T47D (cell line): ENCODE measurements around the gene PALMD.

Experiments
- DNase-seq, 2 experiments: peaks; one replicate each; pipeline versions ENCODE4 v3.0.0 to v3.0.0-alpha.2; 2011 to 2012; ENCODE audit warnings: low read depth in 1 of 2, low spot score in 1 of 2
- JUND ChIP-seq: IDR thresholded peaks from 2 replicates; pipeline ENCODE4 v1.6.1; 2012; ENCODE audit warnings: low read depth
- in situ Hi-C: cut with HindIII; loops from 2 replicates; pipeline ENCODE4 v1.10.0; 2016; ENCODE audit warnings: low sequenced_read_pairs, low pct_unique_long_range_greater_than_20kb

PALMD gene

GRCh38 chr1:99645699-99646531 lies at the start of gene PALMD:
Gene PALMD, plus strand, starts transcription at chr1:99646113. Its CDS starts 205 bp downstream, at chr1:99646318.
- DNase-seq, result peak; percentile 7 to 83
- no peak for TF ChIP-seq JUND

GRCh38 chr1:99598738-99599411 lies 47.0 kb upstream of the PALMD start:
- no peak for DNase-seq
- in situ Hi-C loops, result no loop called here
- no peak for TF ChIP-seq JUND

More at GRCh38 chr1:99645699-99646531, at the start of gene PALMD:
- in situ Hi-C loops, result no loop called here

GRCh38 chr1:99599678-99600175 lies 46.2 kb upstream of the PALMD start:
- TF ChIP-seq JUND, result no peak
- in situ Hi-C loops, result no loop called here
- no peak for DNase-seq

- in situ Hi-C loops, result no loop called here
- TF ChIP-seq JUND, result no peak
- DNase-seq, result no peak
These were observed 45.1 kb upstream of the PALMD start for GRCh38 chr1:99600782-99601181.

GRCh38 chr1:99601208-99601607 lies 44.7 kb upstream of the PALMD start:
- in situ Hi-C loops, result no loop called here
- DNase-seq, result no peak
- no peak for TF ChIP-seq JUND

- no peak for TF ChIP-seq JUND
- no peak for DNase-seq
- in situ Hi-C loops, result no loop called here
These were observed 44.1 kb upstream of the PALMD start for GRCh38 chr1:99601709-99602403.

GRCh38 chr1:99602404-99602969 lies 43.4 kb upstream of the PALMD start:
- TF ChIP-seq JUND, result no peak
- in situ Hi-C loops, result no loop called here
- DNase-seq, result no peak

- DNase-seq, result no peak
- in situ Hi-C loops, result no loop called here
- TF ChIP-seq JUND, result no peak
These were observed 42.0 kb upstream of the PALMD start for GRCh38 chr1:99603699-99604560.

- no peak for TF ChIP-seq JUND
- in situ Hi-C loops, result no loop called here
- no peak for DNase-seq
These were observed 39.6 kb upstream of the PALMD start for GRCh38 chr1:99606306-99606705.

- no peak for TF ChIP-seq JUND
- in situ Hi-C loops, result no loop called here
- no peak for DNase-seq
These were observed 38.3 kb upstream of the PALMD start for GRCh38 chr1:99607590-99607989.

- no peak for DNase-seq
- in situ Hi-C loops, result no loop called here
- no peak for TF ChIP-seq JUND
These were observed 37.9 kb upstream of the PALMD start for GRCh38 chr1:99608058-99608457.
